ENCODE data around the gene DCBLD2. TPM values are rescaled to one million over a fixed set of nuclear protein-coding genes. Genes with fewer than 3 reads are reported as not detected.

The DCBLD2 gene
- total RNA-seq, 1 experiment from 2014 or later: 70.2 TPM

- DNase-seq (ENCODE audit: low read depth in 1 of 2, low spot score in 2 of 2): no peak
- Histone ChIP-seq H3K9me3 (replicated peaks) (no peaks in the 10 kb centered on the region), H3K36me3 (no peaks in the 10 kb centered on the region), H3K4me3 (no peak overlapping the region), H3K27ac (no peak overlapping the region), H3K27me3 (replicated peaks) (peaks cover 15% of the 10 kb centered on the region), H3K4me1 (replicated peaks) (no peaks in the 10 kb centered on the region)
These were observed 129.5 kb downstream of the DCBLD2 start for GRCh38 chr3:98772022-98772421.

- Histone ChIP-seq H3K4me3 (no peak overlapping the region), H3K9me3 (replicated peaks) (no peaks in the 10 kb centered on the region), H3K4me1 (replicated peaks) (no peaks in the 10 kb centered on the region), H3K27ac (no peak overlapping the region), H3K36me3 (no peaks in the 10 kb centered on the region), H3K27me3 (replicated peaks) (peaks cover 16% of the 10 kb centered on the region)
- no peak for DNase-seq (ENCODE audit: low read depth in 1 of 2, low spot score in 2 of 2)
These were observed 131.0 kb downstream of the DCBLD2 start for GRCh38 chr3:98770261-98771039.

GRCh38 chr3:98769448-98769847, 132.0 kb downstream of the DCBLD2 start:
- Histone ChIP-seq H3K36me3 (no peaks in the 10 kb centered on the region), H3K9me3 (replicated peaks) (no peaks in the 10 kb centered on the region), H3K4me3 (no peak overlapping the region), H3K27me3 (replicated peaks) (peaks cover 18% of the 10 kb centered on the region), H3K27ac (no peak overlapping the region), H3K4me1 (replicated peaks) (no peaks in the 10 kb centered on the region)
- no peak for DNase-seq (ENCODE audit: low read depth in 1 of 2, low spot score in 2 of 2)

- no peaks in the 10 kb centered on the region for H3K4me1 ChIP-seq (replicated peaks)
- H3K27me3 ChIP-seq (replicated peaks): peaks cover 18% of the 10 kb centered on the region
- no peaks in the 10 kb centered on the region for H3K9me3 ChIP-seq (replicated peaks)
- no peak overlapping the region for H3K4me3 ChIP-seq
- no peaks in the 10 kb centered on the region for H3K36me3 ChIP-seq
- DNase-seq (ENCODE audit: low read depth in 1 of 2, low spot score in 2 of 2): no peak
- H3K27ac ChIP-seq: no peak overlapping the region
These were observed 132.5 kb downstream of the DCBLD2 start for GRCh38 chr3:98768961-98769360.

GRCh38 chr3:98766924-98767323, 134.6 kb downstream of the DCBLD2 start:
- no peak overlapping the region for H3K27ac ChIP-seq
- no peak for DNase-seq (ENCODE audit: low read depth in 1 of 2, low spot score in 2 of 2)
- H3K4me1 ChIP-seq (replicated peaks): no peaks in the 10 kb centered on the region
- no peak overlapping the region for H3K4me3 ChIP-seq
- H3K36me3 ChIP-seq: no peaks in the 10 kb centered on the region
- peaks cover 13% of the 10 kb centered on the region for H3K27me3 ChIP-seq (replicated peaks)
- no peaks in the 10 kb centered on the region for H3K9me3 ChIP-seq (replicated peaks)

GRCh38 chr3:98765721-98766120, 135.8 kb downstream of the DCBLD2 start:
- no peak overlapping the region for H3K27ac ChIP-seq

GRCh38 chr3:98764472-98764884, 137.0 kb downstream of the DCBLD2 start:
- no peaks in the 10 kb centered on the region for H3K9me3 ChIP-seq (replicated peaks)
- no peaks in the 10 kb centered on the region for H3K4me1 ChIP-seq (replicated peaks)
- peaks cover 11% of the 10 kb centered on the region for H3K27me3 ChIP-seq (replicated peaks)
- no peak for DNase-seq (ENCODE audit: low read depth in 1 of 2, low spot score in 2 of 2)
- H3K27ac ChIP-seq: no peak overlapping the region
- no peaks in the 10 kb centered on the region for H3K36me3 ChIP-seq
- H3K4me3 ChIP-seq: no peak overlapping the region

More at GRCh38 chr3:98765721-98766120, 135.8 kb downstream of the DCBLD2 start:
- no peak for DNase-seq (ENCODE audit: low read depth in 1 of 2, low spot score in 2 of 2)
- H3K9me3 ChIP-seq (replicated peaks): no peaks in the 10 kb centered on the region
- no peaks in the 10 kb centered on the region for H3K36me3 ChIP-seq
- no peaks in the 10 kb centered on the region for H3K4me1 ChIP-seq (replicated peaks)
- H3K27me3 ChIP-seq (replicated peaks): peaks cover 12% of the 10 kb centered on the region
- H3K4me3 ChIP-seq: no peak overlapping the region

- Histone ChIP-seq H3K36me3 (no peaks in the 10 kb centered on the region), H3K27me3 (replicated peaks) (peaks cover 6% of the 10 kb centered on the region), H3K27ac (no peak overlapping the region), H3K4me1 (replicated peaks) (no peaks in the 10 kb centered on the region), H3K4me3 (no peak overlapping the region), H3K9me3 (replicated peaks) (no peaks in the 10 kb centered on the region)
- DNase-seq (ENCODE audit: low read depth in 1 of 2, low spot score in 2 of 2): no peak
These were observed 137.6 kb downstream of the DCBLD2 start for GRCh38 chr3:98763819-98764418.

- DNase-seq (ENCODE audit: low read depth in 1 of 2, low spot score in 2 of 2): no peak
- no peak within 1 kb of the TSS for H3K4me3 ChIP-seq
- peaks cover 3% of the 10 kb centered on the region for H3K27me3 ChIP-seq (replicated peaks)
- no peaks in the 10 kb centered on the region for H3K4me1 ChIP-seq (replicated peaks)
- no peak within 1 kb of the TSS for H3K27ac ChIP-seq
- H3K9me3 ChIP-seq (replicated peaks): no peaks in the 10 kb centered on the region
- H3K36me3 ChIP-seq: no peaks in the 10 kb centered on the region
These were observed 138.4 kb downstream of the DCBLD2 start, which contains the start of gene ST3GAL6 for GRCh38 chr3:98763076-98763475. Gene ST3GAL6 (plus strand): TSS chr3:98763340. CDS start chr3:98768441, 5,101 bp downstream.

- H3K9me3 ChIP-seq (replicated peaks): no peaks in the 10 kb centered on the region
- H3K27ac ChIP-seq: no peak overlapping the region
- no peaks in the 10 kb centered on the region for H3K36me3 ChIP-seq
- H3K4me3 ChIP-seq: no peak overlapping the region
- H3K4me1 ChIP-seq (replicated peaks): no peaks in the 10 kb centered on the region
- DNase-seq (ENCODE audit: low read depth in 1 of 2, low spot score in 2 of 2): no peak
- peaks cover 6% of the 10 kb centered on the region for H3K27me3 ChIP-seq (replicated peaks)
These were observed 139.8 kb downstream of the DCBLD2 start for GRCh38 chr3:98761643-98762229.

- H3K4me3 ChIP-seq: no peak overlapping the region
- H3K27me3 ChIP-seq (replicated peaks): peaks cover 5% of the 10 kb centered on the region; the same call in 1 of the 2 replicates
- H3K27ac ChIP-seq: no peak overlapping the region
- H3K9me3 ChIP-seq (replicated peaks): no peaks in the 10 kb centered on the region
- H3K36me3 ChIP-seq: no peaks in the 10 kb centered on the region
- DNase-seq (ENCODE audit: low read depth in 1 of 2, low spot score in 2 of 2): no peak
- H3K4me1 ChIP-seq (replicated peaks): no peaks in the 10 kb centered on the region
These were observed 141.9 kb downstream of the DCBLD2 start for GRCh38 chr3:98759629-98760028.

GRCh38 chr3:98755601-98756000, 145.9 kb downstream of the DCBLD2 start:
- Histone ChIP-seq H3K27ac (no peak overlapping the region), H3K4me3 (no peak overlapping the region), H3K4me1 (replicated peaks) (no peaks in the 10 kb centered on the region), H3K27me3 (replicated peaks) (peaks cover 19% of the 10 kb centered on the region; the same call in 1 of the 2 replicates), H3K9me3 (replicated peaks) (no peaks in the 10 kb centered on the region), H3K36me3 (no peaks in the 10 kb centered on the region)
- DNase-seq (ENCODE audit: low read depth in 1 of 2, low spot score in 2 of 2): no peak

GRCh38 chr3:98754483-98754882, 147.0 kb downstream of the DCBLD2 start:
- no peak overlapping the region for H3K4me3 ChIP-seq
- no peaks in the 10 kb centered on the region for H3K4me1 ChIP-seq (replicated peaks)
- no peaks in the 10 kb centered on the region for H3K36me3 ChIP-seq
- peaks cover 19% of the 10 kb centered on the region; the same call in 1 of the 2 replicates for H3K27me3 ChIP-seq (replicated peaks)
- H3K9me3 ChIP-seq (replicated peaks): no peaks in the 10 kb centered on the region
- no peak for DNase-seq (ENCODE audit: low read depth in 1 of 2, low spot score in 2 of 2)
- no peak overlapping the region for H3K27ac ChIP-seq

All from SJSA1 (cell line).